Fibroblast of pulmonary artery (primary cell): ENCODE data around the gene PDZRN3.

Experiments used
- DNase-seq: peaks from one replicate; pipeline ENCODE4 v3.0.0-alpha.2; 2010; ENCODE audit warnings: low read depth
- H3K4me3 ChIP-seq: replicated peaks from 2 replicates; pipeline ENCODE4 v1.5.1; 2011; ENCODE audit warnings: low read depth, mild to moderate bottlenecking, control low read depth, low read length, moderate library complexity
- TF ChIP-seq, protein P1 (sequence below): IDR thresholded peaks from 2 replicates; pipeline ENCODE4 v1.5.1; 2011; ENCODE audit warnings: mild to moderate bottlenecking, control low read depth, low read length, inconsistent platforms; ENCODE audit errors: missing control alignments

The PDZRN3 gene

DNA sequence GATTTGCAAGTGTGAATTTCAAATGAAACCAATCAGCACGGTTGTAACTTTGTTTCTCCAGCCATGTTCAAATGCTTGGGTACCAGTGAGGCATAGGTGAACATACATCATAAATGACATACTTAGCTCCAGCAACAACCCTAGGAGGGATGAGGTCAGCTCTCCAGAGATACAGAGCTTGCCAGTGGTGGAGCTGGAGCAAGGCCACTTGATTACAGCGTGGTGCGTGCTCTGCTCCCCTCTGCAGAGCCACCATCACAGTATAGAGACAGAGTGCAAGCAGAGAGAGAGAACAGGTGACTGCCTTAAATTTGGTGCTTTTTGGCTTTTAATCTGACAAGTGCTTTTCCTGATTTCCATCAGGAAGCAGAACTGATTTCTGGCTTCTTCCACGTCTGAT lies 275.1 kb downstream of the PDZRN3 start:
- no peak for DNase-seq
- TF ChIP-seq, protein P1, sequence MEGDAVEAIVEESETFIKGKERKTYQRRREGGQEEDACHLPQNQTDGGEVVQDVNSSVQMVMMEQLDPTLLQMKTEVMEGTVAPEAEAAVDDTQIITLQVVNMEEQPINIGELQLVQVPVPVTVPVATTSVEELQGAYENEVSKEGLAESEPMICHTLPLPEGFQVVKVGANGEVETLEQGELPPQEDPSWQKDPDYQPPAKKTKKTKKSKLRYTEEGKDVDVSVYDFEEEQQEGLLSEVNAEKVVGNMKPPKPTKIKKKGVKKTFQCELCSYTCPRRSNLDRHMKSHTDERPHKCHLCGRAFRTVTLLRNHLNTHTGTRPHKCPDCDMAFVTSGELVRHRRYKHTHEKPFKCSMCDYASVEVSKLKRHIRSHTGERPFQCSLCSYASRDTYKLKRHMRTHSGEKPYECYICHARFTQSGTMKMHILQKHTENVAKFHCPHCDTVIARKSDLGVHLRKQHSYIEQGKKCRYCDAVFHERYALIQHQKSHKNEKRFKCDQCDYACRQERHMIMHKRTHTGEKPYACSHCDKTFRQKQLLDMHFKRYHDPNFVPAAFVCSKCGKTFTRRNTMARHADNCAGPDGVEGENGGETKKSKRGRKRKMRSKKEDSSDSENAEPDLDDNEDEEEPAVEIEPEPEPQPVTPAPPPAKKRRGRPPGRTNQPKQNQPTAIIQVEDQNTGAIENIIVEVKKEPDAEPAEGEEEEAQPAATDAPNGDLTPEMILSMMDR = no peak

DNA sequence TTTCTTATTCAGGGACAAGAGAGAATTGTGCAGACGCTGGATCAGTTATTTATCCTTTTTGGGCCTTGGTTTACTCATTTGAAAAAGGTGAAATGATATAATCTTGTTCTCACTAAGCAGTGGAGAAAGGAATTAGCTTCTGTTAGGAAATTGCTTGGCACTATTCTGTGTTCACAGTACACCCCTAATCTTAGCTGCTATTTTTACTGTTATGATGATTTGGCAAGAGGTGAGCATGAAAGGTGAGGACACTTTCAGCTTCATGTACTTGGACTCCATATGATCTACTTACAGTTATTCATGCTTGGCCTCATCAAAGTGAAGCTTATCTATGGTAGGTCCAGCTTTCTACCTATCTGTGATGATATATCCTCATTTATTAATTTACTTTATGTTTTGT lies 282.7 kb downstream of the PDZRN3 start:
- TF ChIP-seq, protein P1 = no peak
- DNase-seq = no peak
- no peak overlapping the region for H3K4me3 ChIP-seq

More for the DNA sequence above, 275.1 kb downstream of the PDZRN3 start:
- H3K4me3 ChIP-seq = no peak overlapping the region

DNA sequence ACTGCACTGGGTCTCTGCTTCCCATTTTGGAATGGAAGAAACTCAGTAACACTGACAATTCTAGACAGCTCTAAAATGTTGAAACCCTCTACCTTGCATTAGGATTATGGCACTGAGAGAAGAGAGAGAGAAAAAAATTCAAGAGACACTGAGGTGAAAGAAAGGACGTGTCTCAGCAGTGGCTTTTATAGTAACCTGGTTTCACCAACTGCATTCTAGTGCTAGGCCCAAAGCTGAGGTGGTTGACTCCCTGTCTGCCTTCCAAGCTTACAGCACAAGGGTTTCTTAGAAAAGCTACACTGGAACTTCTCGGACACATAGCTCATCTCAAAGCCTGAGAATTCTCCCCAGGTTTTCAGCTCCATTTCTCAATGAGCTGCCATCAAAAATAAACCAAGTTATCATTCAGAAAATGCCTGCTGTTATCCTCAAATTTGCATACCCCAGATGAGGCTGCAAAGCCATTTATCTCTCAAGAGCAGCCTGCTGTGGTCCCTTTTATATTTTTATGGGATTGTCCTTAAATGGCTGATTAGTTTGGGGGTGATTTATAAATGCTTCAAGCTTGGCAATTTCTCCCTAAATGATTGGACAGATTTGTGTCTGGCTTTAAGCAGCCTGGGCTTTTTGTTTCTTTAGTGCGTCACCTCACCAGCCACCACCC lies 283.3 kb downstream of the PDZRN3 start:
- no peak overlapping the region for H3K4me3 ChIP-seq
- TF ChIP-seq, protein P1 = no peak
- no peak for DNase-seq

DNA sequence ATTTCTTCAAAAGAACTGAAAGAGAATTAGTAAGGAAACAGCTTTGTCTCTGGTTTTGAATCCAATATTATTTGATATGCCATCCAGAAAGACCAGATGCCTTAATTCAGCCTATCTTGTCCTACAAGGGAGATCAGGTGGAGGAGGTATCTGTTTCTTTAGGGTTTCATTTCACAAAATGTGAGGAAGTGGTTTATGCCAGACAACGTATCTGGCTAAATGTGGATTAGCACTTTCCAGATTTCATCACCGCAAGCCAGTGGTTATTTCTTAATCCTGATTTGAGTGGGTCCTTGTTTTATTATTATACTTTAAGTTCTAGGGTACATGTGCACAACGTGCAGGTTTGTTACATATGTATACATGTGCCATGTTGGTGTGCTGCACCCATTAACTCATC lies 292.2 kb downstream of the PDZRN3 start:
- H3K4me3 ChIP-seq = no peak overlapping the region
- DNase-seq = no peak
- TF ChIP-seq, protein P1 = no peak
